Panc1 (cell line): ENCODE results near the gene FAM169A.

ENCODE experiments used
- POLR2AphosphoS5 ChIP-seq: IDR thresholded peaks from 2 replicates; pipeline ENCODE4 v1.6.1; 2012; ENCODE audit warnings: mild to moderate bottlenecking, low read depth, low read length, moderate library complexity
- SIN3A ChIP-seq: IDR thresholded peaks from 2 replicates; pipeline ENCODE4 v1.6.1; 2012; ENCODE audit warnings: low read depth, mild to moderate bottlenecking, low read length, moderate library complexity, borderline replicate concordance; ENCODE audit not compliant: insufficient read depth
- TF ChIP-seq, protein P1 (sequence below), 2 experiments: IDR thresholded peaks; 2 replicates each; pipeline ENCODE4 v1.6.1; 2011 to 2012; ENCODE audit warnings: low read depth in 2 of 2, control low read depth in 1 of 2, low read length in 1 of 2, mild to moderate bottlenecking in 1 of 2, moderate library complexity in 1 of 2; ENCODE audit not compliant: insufficient read depth in 1 of 2
- TF ChIP-seq, protein P2 (sequence below): fragments of 450-650 bp; IDR thresholded peaks from 2 replicates; pipeline ENCODE4 v1.5.1; 2017; ENCODE audit warnings: mild to moderate bottlenecking

- TF ChIP-seq, protein P1, sequence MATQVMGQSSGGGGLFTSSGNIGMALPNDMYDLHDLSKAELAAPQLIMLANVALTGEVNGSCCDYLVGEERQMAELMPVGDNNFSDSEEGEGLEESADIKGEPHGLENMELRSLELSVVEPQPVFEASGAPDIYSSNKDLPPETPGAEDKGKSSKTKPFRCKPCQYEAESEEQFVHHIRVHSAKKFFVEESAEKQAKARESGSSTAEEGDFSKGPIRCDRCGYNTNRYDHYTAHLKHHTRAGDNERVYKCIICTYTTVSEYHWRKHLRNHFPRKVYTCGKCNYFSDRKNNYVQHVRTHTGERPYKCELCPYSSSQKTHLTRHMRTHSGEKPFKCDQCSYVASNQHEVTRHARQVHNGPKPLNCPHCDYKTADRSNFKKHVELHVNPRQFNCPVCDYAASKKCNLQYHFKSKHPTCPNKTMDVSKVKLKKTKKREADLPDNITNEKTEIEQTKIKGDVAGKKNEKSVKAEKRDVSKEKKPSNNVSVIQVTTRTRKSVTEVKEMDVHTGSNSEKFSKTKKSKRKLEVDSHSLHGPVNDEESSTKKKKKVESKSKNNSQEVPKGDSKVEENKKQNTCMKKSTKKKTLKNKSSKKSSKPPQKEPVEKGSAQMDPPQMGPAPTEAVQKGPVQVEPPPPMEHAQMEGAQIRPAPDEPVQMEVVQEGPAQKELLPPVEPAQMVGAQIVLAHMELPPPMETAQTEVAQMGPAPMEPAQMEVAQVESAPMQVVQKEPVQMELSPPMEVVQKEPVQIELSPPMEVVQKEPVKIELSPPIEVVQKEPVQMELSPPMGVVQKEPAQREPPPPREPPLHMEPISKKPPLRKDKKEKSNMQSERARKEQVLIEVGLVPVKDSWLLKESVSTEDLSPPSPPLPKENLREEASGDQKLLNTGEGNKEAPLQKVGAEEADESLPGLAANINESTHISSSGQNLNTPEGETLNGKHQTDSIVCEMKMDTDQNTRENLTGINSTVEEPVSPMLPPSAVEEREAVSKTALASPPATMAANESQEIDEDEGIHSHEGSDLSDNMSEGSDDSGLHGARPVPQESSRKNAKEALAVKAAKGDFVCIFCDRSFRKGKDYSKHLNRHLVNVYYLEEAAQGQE (IDR thresholded peaks at IDR 0.05; ENCODE audit: insufficient read depth in 1 of 2, low read depth in 2 of 2, low read length in 1 of 2) = no peak
- TF ChIP-seq, protein P2, sequence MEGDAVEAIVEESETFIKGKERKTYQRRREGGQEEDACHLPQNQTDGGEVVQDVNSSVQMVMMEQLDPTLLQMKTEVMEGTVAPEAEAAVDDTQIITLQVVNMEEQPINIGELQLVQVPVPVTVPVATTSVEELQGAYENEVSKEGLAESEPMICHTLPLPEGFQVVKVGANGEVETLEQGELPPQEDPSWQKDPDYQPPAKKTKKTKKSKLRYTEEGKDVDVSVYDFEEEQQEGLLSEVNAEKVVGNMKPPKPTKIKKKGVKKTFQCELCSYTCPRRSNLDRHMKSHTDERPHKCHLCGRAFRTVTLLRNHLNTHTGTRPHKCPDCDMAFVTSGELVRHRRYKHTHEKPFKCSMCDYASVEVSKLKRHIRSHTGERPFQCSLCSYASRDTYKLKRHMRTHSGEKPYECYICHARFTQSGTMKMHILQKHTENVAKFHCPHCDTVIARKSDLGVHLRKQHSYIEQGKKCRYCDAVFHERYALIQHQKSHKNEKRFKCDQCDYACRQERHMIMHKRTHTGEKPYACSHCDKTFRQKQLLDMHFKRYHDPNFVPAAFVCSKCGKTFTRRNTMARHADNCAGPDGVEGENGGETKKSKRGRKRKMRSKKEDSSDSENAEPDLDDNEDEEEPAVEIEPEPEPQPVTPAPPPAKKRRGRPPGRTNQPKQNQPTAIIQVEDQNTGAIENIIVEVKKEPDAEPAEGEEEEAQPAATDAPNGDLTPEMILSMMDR = no peak
- TF ChIP-seq SIN3A (no peak), POLR2AphosphoS5 (no peak)
Observed at GRCh38 chr5:74772359-74772758, 93.8 kb downstream of the FAM169A start.
